Urothelium cell line (cell line): ENCODE results near the gene ARHGEF19.

Source experiments
- DNase-seq: peaks from one replicate; pipeline ENCODE4 v3.0.0; 2011; ENCODE audit warnings: low spot score, mixed read lengths
- FAIRE-seq: peaks from 2 replicates; lab custom pipeline; 2011; peaks lifted over from hg19 to GRCh38; lab: Jason Lieb, UNC

The ARHGEF19 gene

GRCh38 chr1:16244650-16245285 lies 32.3 kb upstream of the ARHGEF19 start:
- DNase-seq (no peak), FAIRE-seq (peak; percentile 30)

- DNase-seq = peak; percentile 74
- FAIRE-seq = no peak
Measured at GRCh38 chr1:16243936-16244649, 31.6 kb upstream of the ARHGEF19 start.

- FAIRE-seq = no peak
Measured at GRCh38 chr1:16243215-16243610, 30.8 kb upstream of the ARHGEF19 start.

GRCh38 chr1:16242556-16243214 lies 30.2 kb upstream of the ARHGEF19 start:
- no peak for FAIRE-seq

More at GRCh38 chr1:16243215-16243610, 30.8 kb upstream of the ARHGEF19 start:
- DNase-seq = no peak

GRCh38 chr1:16241221-16241708 lies 28.8 kb upstream of the ARHGEF19 start:
- FAIRE-seq (no peak), DNase-seq (no peak)

More at GRCh38 chr1:16242556-16243214, 30.2 kb upstream of the ARHGEF19 start:
- no peak for DNase-seq

- DNase-seq = no peak
- FAIRE-seq = no peak
Measured at GRCh38 chr1:16239972-16240491, 27.6 kb upstream of the ARHGEF19 start.

GRCh38 chr1:16237343-16237830 lies 24.9 kb upstream of the ARHGEF19 start:
- no peak for DNase-seq
- FAIRE-seq = no peak

GRCh38 chr1:16236511-16237342 lies 24.3 kb upstream of the ARHGEF19 start, which contains the start of gene CPLANE2:
CPLANE2 (minus strand) TSS chr1:16237183; CDS start chr1:16236742, 441 bp downstream.
- FAIRE-seq (peak; percentile 89), DNase-seq (peak; percentile 97)

GRCh38 chr1:16235944-16236510 lies 23.6 kb upstream of the ARHGEF19 start:
- DNase-seq = peak; percentile 67
- peak; percentile 77 for FAIRE-seq

GRCh38 chr1:16235347-16235746 lies 22.9 kb upstream of the ARHGEF19 start:
- DNase-seq (no peak), FAIRE-seq (no peak)

GRCh38 chr1:16233431-16233830 lies 21.0 kb upstream of the ARHGEF19 start:
- FAIRE-seq (no peak), DNase-seq (no peak)

GRCh38 chr1:16232316-16232710 lies 19.9 kb upstream of the ARHGEF19 start:
- FAIRE-seq = no peak
- no peak for DNase-seq

GRCh38 chr1:16231331-16232315 lies 19.2 kb upstream of the ARHGEF19 start:
- DNase-seq (peak; percentile 45), FAIRE-seq (no peak)

GRCh38 chr1:16230744-16231143 lies 18.3 kb upstream of the ARHGEF19 start:
- DNase-seq (no peak), FAIRE-seq (no peak)

- no peak for DNase-seq
- no peak for FAIRE-seq
Measured at GRCh38 chr1:16229976-16230740, 17.7 kb upstream of the ARHGEF19 start.

- DNase-seq (no peak), FAIRE-seq (no peak)
Measured at GRCh38 chr1:16226490-16227179, 14.2 kb upstream of the ARHGEF19 start.

- no peak for DNase-seq
- no peak for FAIRE-seq
Measured at GRCh38 chr1:16226129-16226489, 13.7 kb upstream of the ARHGEF19 start.
